CD4-positive, alpha-beta T cell (primary cell): ENCODE results near the gene POU3F1. TPM values are rescaled to one million over a fixed set of nuclear protein-coding genes. Genes with fewer than 3 reads are reported as not detected.

ENCODE experiments used
- ATAC-seq: fragments of 200-7000 bp; cut with Tn5 transposase; one replicate; pipeline ENCODE4 v1.10.0; 2022; ENCODE audit warnings: mild to moderate bottlenecking; ENCODE audit not compliant: poor library complexity
- CTCF ChIA-PET: fragments of 350-600 bp; sonication (Branson Sonifier 250); formaldehyde crosslinking; loops from one replicate; lab custom pipeline; 2021; ENCODE audit warnings: antibody characterized with exemption, inconsistent platforms; lab: Charles Lee
- POLR2A ChIA-PET: fragments of 350-600 bp; sonication (Branson Sonifier 250); formaldehyde crosslinking; loops from one replicate; lab custom pipeline; 2021; ENCODE audit warnings: antibody characterized with exemption, inconsistent platforms; lab: Charles Lee
- DNase-seq, 14 experiments: peaks; one replicate each; pipeline ENCODE4 v3.0.0-alpha.2; 2013 to 2020; ENCODE audit warnings: mixed read lengths in 2 of 14
- H3K27ac ChIP-seq, 2 donors: one replicate each; pipeline versions ENCODE4 v1.5.1 to v1.7.0; 2013; ENCODE audit warnings: low read length in 2 of 2, low read depth in 1 of 2, mild to moderate bottlenecking in 1 of 2
- H3K27me3 ChIP-seq, 2 experiments: 1 replicate in 1 of 2; 2 replicates in 1 of 2; pipeline versions ENCODE4 v1.6.1 to v1.7.0; 2013; ENCODE audit warnings: low read length in 2 of 2, control low read depth in 1 of 2, mild to moderate bottlenecking in 1 of 2, moderate library complexity in 1 of 2; ENCODE audit not compliant: insufficient read depth in 2 of 2, control insufficient read depth in 1 of 2
- H3K36me3 ChIP-seq: one replicate; pipeline ENCODE4 v1.6.1; 2013; ENCODE audit warnings: low read length, control low read depth; ENCODE audit not compliant: insufficient read depth
- H3K4me1 ChIP-seq: one replicate; pipeline ENCODE4 v1.6.1; 2013; ENCODE audit warnings: low read length, control low read depth; ENCODE audit not compliant: insufficient read depth
- H3K4me3 ChIP-seq: one replicate; pipeline ENCODE4 v1.5.1; 2013; ENCODE audit warnings: mild to moderate bottlenecking, low read length, moderate library complexity
- H3K9me3 ChIP-seq, 2 experiments: 1 replicate in 1 of 2; 2 replicates in 1 of 2; pipeline versions ENCODE4 v1.6.1 to v1.7.0; 2013; ENCODE audit warnings: low read length in 2 of 2, mild to moderate bottlenecking in 2 of 2, control low read depth in 1 of 2, moderate library complexity in 1 of 2; ENCODE audit not compliant: control insufficient read depth in 1 of 2, insufficient read depth in 1 of 2
- H3K27ac Mint-ChIP-seq: one replicate; pipeline ENCODE4 v1.8.0; 2020; ENCODE audit warnings: mixed read lengths
- H3K27me3 Mint-ChIP-seq: one replicate; pipeline ENCODE4 v1.8.0; 2021; ENCODE audit warnings: mixed read lengths
- H3K36me3 Mint-ChIP-seq: one replicate; pipeline ENCODE4 v1.8.0; 2021; ENCODE audit warnings: low read depth, mixed read lengths
- H3K4me1 Mint-ChIP-seq: one replicate; pipeline ENCODE4 v1.8.0; 2021; ENCODE audit warnings: low read depth, mixed read lengths
- H3K4me3 Mint-ChIP-seq: one replicate; pipeline ENCODE4 v1.8.0; 2020; ENCODE audit warnings: mild to moderate bottlenecking, mixed read lengths
- H3K9me3 Mint-ChIP-seq: one replicate; pipeline ENCODE4 v1.8.0; 2020; ENCODE audit warnings: mixed read lengths
- CTCF ChIP-seq: fragments of 200-600 bp; IDR thresholded peaks from one replicate; pipeline ENCODE4 v1.8.0; 2022; ENCODE audit warnings: antibody characterized with exemption, mild to moderate bottlenecking
- intact Hi-C, 2 experiments: fragments of 100-400 bp; cut with DNase I in 1 of 2; cut with micrococcal nuclease in 1 of 2; formaldehyde crosslinking; loops; one replicate each; pipeline versions ENCODE4 v1.15.1 to v1.9.0; 2023 to 2025; cut with DNase I, micrococcal nuclease
- total RNA-seq, 174 experiments: library from RNA in 2 of 174; stranded (reverse) in 2 of 174; gene quantifications; one replicate each; pipeline ENCODE4 v1.2.3 and lab custom pipeline; 2021 to 2026

Gene POU3F1
- total RNA-seq, 2 experiments from 2014 or later: 0.22 to 0.27 TPM

GRCh38 chr1:38061290-38061689 is 14.7 kb upstream of the POU3F1 start:
- Histone ChIP-seq H3K9me3 (no peaks in the 10 kb centered on the region), H3K27ac (no peak overlapping the region), H3K4me1 (no peaks in the 10 kb centered on the region), H3K4me3 (no peak overlapping the region), H3K27me3 (no peaks in the 10 kb centered on the region), H3K36me3 (no peaks in the 10 kb centered on the region)
- ATAC-seq (no peak), DNase-seq (no peak)
- ChIA-PET CTCF (no interaction called here), POLR2A (no interaction called here)
- Mint-ChIP-seq H3K9me3 (no peaks in the 10 kb centered on the region), H3K27ac (no peak overlapping the region), H3K36me3 (no peaks in the 10 kb centered on the region), H3K4me1 (no peaks in the 10 kb centered on the region), H3K27me3 (peaks cover 5% of the 10 kb centered on the region), H3K4me3 (no peak overlapping the region)
- TF ChIP-seq CTCF: no peak
- intact Hi-C loops: no loop called here

DNA sequence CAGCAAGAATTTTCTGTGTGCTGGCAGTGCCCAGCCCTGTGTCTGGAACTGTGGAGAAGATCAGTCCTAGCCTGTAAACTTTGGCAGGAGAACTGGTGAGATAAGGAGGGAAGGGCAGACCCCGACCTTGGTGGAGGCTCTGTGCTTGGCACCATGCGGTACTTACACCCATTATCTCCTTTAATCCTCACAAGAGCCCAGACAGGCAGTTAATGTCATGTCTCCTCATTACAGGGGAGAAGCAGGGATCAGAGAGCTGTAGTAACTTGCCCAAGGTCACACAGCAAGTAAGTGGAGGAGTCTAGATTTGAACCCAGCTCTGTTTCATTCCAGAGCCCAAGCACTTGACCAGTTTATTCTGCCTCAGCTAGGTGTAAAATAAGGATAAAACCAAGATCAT is 13.9 kb upstream of the POU3F1 start:
- ChIA-PET CTCF (no interaction called here), POLR2A (no interaction called here)
- H3K4me1 ChIP-seq: no peaks in the 10 kb centered on the region
- TF ChIP-seq CTCF: no peak
- Mint-ChIP-seq H3K27ac (no peak overlapping the region), H3K4me1 (no peaks in the 10 kb centered on the region), H3K9me3 (no peaks in the 10 kb centered on the region), H3K4me3 (no peak overlapping the region), H3K36me3 (no peaks in the 10 kb centered on the region), H3K27me3 (peaks cover 9% of the 10 kb centered on the region)
- H3K27ac ChIP-seq: no peak overlapping the region
- H3K36me3 ChIP-seq: no peaks in the 10 kb centered on the region
- no peak overlapping the region for H3K4me3 ChIP-seq
- no peak for ATAC-seq
- no peak for DNase-seq
- no peaks in the 10 kb centered on the region for H3K27me3 ChIP-seq
- H3K9me3 ChIP-seq: no peaks in the 10 kb centered on the region
- intact Hi-C loops: no loop called here

DNA sequence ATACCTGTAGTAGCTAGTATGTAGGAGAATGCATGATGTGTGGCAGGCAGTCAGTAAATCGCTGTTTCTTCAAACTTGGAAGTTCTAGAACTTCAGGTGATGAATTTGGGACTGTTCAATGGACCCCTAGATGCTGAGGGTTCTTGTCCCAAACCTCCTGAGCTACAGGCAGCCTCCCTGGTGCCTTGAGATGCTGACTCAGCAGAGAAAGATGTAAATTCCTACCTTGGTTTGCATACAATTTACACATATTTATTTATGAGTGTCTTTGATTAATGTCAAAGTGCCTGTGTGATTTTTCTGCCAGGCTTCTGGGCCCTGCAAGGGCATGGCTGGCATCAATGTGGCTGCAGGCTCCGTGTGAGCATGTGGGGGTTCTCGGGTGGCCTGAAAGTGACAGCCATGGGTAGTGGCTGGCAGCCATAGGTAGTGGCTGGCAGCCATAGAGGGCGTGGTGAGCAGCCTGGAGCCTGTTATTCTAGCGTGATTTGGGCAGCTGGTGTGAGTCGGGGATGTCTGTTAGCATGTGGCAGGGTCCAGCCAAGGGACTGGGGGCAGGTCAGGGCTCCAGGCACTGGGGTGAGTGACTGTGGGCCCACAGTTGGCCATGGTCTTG is 13.2 kb upstream of the POU3F1 start:
- H3K4me3 ChIP-seq: no peak overlapping the region
- no peaks in the 10 kb centered on the region for H3K36me3 Mint-ChIP-seq
- intact Hi-C loops: no loop called here
- H3K9me3 ChIP-seq: no peaks in the 10 kb centered on the region
- peaks cover 14% of the 10 kb centered on the region for H3K27me3 Mint-ChIP-seq
- ChIA-PET POLR2A (no interaction called here), CTCF (no interaction called here)
- H3K36me3 ChIP-seq: no peaks in the 10 kb centered on the region
- no peak overlapping the region for H3K4me3 Mint-ChIP-seq
- H3K4me1 Mint-ChIP-seq: no peaks in the 10 kb centered on the region
- DNase-seq (no peak), ATAC-seq (no peak)
- H3K27me3 ChIP-seq: no peaks in the 10 kb centered on the region
- H3K27ac Mint-ChIP-seq: no peak overlapping the region
- no peak overlapping the region for H3K27ac ChIP-seq
- H3K9me3 Mint-ChIP-seq: no peaks in the 10 kb centered on the region
- TF ChIP-seq CTCF: no peak
- no peaks in the 10 kb centered on the region for H3K4me1 ChIP-seq
